ENCODE data around the gene PRMT6. TPM values are rescaled to one million over a fixed set of nuclear protein-coding genes. Genes with fewer than 3 reads are reported as not detected.
"Not testable (repeated sequence)": the region's sequence is repeated elsewhere in the genome, so short reads cannot be mapped to it uniquely, and the experiment has no call there.

PRMT6 gene
- total and polyA plus RNA-seq, 3 experiments from 2014 or later, result 17.4 to 26.8 (median 24.1) TPM

GRCh38 chr1:107073493-107073892 is 17.0 kb downstream of the PRMT6 start:
- Histone ChIP-seq H3K27ac (ENCODE audit: low read depth, low read length) (no peak overlapping the region), H3K9me3 (ENCODE audit: low read length) (no peaks in the 10 kb centered on the region), H3K27me3 (ENCODE audit: insufficient read depth, low read length, poor library complexity, severe bottlenecking) (no peaks in the 10 kb centered on the region), H3K4me3 (ENCODE audit: low read length) (no peak overlapping the region), H3K36me3 (ENCODE audit: insufficient read depth, low read length) (no peaks in the 10 kb centered on the region), H3K4me1 (ENCODE audit: insufficient read depth, low read length) (no peaks in the 10 kb centered on the region)
- Mint-ChIP-seq H3K4me3 (no peak overlapping the region), H3K4me1 (no peaks in the 10 kb centered on the region), H3K27me3 (peaks cover 1 to 14% of the 10 kb centered on the region in 2 donors), H3K9me3 (no peaks in the 10 kb centered on the region), H3K36me3 (peaks cover 0 to 2% (median 0%) of the 10 kb centered on the region in 3 donors), H3K27ac (no peak overlapping the region)
- ChIA-PET POLR2A (no interaction called here), CTCF (no interaction called here)
- DNase-seq, result no peak

DNA sequence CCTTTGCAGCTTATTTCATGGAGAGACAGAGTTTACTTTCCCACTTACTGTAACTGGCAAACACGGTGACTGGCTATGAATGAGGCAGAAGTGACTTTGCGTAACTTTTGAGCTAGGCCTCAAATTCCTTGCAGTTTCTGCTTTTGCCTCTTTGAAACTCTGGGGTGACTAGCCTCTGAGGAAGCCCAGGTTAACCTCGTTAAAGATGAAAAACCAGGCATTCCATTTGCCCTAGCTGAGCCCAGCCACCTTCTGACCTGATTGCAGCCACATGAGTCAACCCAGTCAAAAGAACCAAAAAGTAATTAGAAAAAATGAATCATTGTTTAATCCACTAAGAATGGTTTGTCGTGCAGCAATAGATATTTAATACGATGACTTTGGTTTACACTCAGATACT is 20.4 kb downstream of the PRMT6 start:
- Histone ChIP-seq H3K9me3 (ENCODE audit: low read length) (no peaks in the 10 kb centered on the region), H3K4me3 (ENCODE audit: low read length) (no peak overlapping the region), H3K27ac (ENCODE audit: low read depth, low read length) (no peak overlapping the region), H3K36me3 (ENCODE audit: insufficient read depth, low read length) (no peaks in the 10 kb centered on the region), H3K4me1 (ENCODE audit: insufficient read depth, low read length) (no peaks in the 10 kb centered on the region), H3K27me3 (ENCODE audit: insufficient read depth, low read length, poor library complexity, severe bottlenecking) (no peaks in the 10 kb centered on the region)
- no peaks in the 10 kb centered on the region for H3K36me3 Mint-ChIP-seq
- no peaks in the 10 kb centered on the region for H3K9me3 Mint-ChIP-seq
- no peak overlapping the region for H3K27ac Mint-ChIP-seq
- peaks cover 3 to 15% of the 10 kb centered on the region in 2 donors for H3K27me3 Mint-ChIP-seq
- ChIA-PET POLR2A (no interaction called here), CTCF (no interaction called here)
- H3K4me1 Mint-ChIP-seq, result no peaks in the 10 kb centered on the region
- H3K4me3 Mint-ChIP-seq, result no peak overlapping the region
- DNase-seq, result no peak

DNA sequence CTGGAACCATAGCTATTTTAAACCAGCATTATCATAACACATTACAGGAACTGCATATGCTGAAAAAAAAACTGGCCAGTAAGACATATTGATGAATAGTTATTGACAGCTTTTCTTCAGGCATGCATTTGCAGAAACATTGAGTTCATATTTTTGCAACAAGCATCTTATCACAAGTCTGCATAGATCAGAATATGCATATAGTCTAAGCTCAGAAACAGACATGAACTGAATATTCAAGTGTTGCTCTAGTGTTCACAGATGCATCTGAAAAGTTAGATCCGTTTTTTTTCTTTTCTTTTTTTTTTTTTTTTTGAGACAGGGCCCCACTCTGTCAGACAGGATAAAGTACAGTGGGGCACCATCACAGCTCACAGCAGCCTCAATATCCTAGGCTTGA is 22.8 kb downstream of the PRMT6 start:
- peaks cover 5 to 17% of the 10 kb centered on the region in 2 donors for H3K27me3 Mint-ChIP-seq

DNA sequence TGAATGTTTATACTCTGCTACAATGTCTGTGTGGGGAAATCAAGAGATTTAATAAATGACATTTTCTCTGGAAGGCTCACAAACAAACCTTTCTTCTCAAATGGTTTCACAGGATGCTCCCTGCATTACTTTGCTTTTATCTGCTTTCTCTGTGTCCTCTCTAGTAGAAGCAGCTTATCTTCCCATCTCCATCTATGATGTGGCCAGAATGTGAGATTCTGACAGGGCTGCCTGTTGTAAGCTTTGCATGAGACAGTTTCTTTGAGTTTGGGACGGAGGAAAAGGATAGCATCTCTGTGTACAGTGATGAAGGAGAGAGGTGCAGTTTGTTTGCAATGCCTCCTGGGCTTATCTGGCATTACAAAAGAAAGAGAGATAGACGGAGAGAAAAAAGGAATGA is 24.6 kb downstream of the PRMT6 start:
- Mint-ChIP-seq H3K27me3 (peaks cover 5 to 17% of the 10 kb centered on the region in 2 donors), H3K4me3 (no peak overlapping the region), H3K9me3 (peaks cover 9 to 21% (median 17%) of the 10 kb centered on the region in 5 donors), H3K36me3 (no peaks in the 10 kb centered on the region), H3K27ac (no peak overlapping the region), H3K4me1 (no peaks in the 10 kb centered on the region)
- H3K4me3 ChIP-seq (ENCODE audit: low read length), result no peak overlapping the region
- DNase-seq, result no peak
- ChIA-PET POLR2A (no interaction called here), CTCF (no interaction called here)
- H3K4me1 ChIP-seq (ENCODE audit: insufficient read depth, low read length), result no peaks in the 10 kb centered on the region
- H3K27ac ChIP-seq (ENCODE audit: low read depth, low read length), result no peak overlapping the region
- no peaks in the 10 kb centered on the region for H3K9me3 ChIP-seq (ENCODE audit: low read length)
- no peaks in the 10 kb centered on the region for H3K36me3 ChIP-seq (ENCODE audit: insufficient read depth, low read length)
- no peaks in the 10 kb centered on the region for H3K27me3 ChIP-seq (ENCODE audit: insufficient read depth, low read length, poor library complexity, severe bottlenecking)

More for the DNA sequence above, 22.8 kb downstream of the PRMT6 start:
- CTCF ChIA-PET, result no interaction called here
- H3K27me3 ChIP-seq (ENCODE audit: insufficient read depth, low read length, poor library complexity, severe bottlenecking), result no peaks in the 10 kb centered on the region
- H3K27ac ChIP-seq (ENCODE audit: low read depth, low read length), result no peak overlapping the region
- POLR2A ChIA-PET, result no interaction called here
- H3K4me1 ChIP-seq (ENCODE audit: insufficient read depth, low read length), result no peaks in the 10 kb centered on the region
- H3K4me3 Mint-ChIP-seq, result no peak overlapping the region
- peaks cover 5 to 6% (median 5%) of the 10 kb centered on the region in 5 donors for H3K9me3 Mint-ChIP-seq
- no peak for DNase-seq
- no peaks in the 10 kb centered on the region for H3K36me3 Mint-ChIP-seq
- H3K9me3 ChIP-seq (ENCODE audit: low read length), result no peaks in the 10 kb centered on the region
- H3K36me3 ChIP-seq (ENCODE audit: insufficient read depth, low read length), result no peaks in the 10 kb centered on the region
- H3K4me3 ChIP-seq (ENCODE audit: low read length), result no peak overlapping the region
- no peak overlapping the region for H3K27ac Mint-ChIP-seq
- no peaks in the 10 kb centered on the region for H3K4me1 Mint-ChIP-seq

DNA sequence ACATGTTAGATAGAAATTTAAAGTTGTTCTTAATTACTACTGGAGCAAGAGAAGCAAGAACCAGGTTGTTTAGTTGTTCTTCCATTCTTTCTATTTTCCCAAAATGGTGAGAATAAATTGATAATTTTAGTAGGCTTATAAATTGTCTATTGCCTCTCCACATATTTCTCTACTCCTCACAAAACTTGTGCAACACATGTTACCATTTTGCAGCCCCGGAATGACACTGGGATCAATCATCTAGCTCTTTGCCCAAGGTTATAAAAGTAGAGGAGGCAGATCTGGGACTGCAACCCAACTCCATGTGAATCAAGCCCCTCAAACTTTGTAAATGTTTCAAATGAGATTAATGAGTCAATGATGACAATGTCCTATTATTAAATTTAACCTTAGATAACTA is 34.9 kb downstream of the PRMT6 start:
- Mint-ChIP-seq H3K9me3 (peaks cover 0 to 6% (median 4%) of the 10 kb centered on the region in 5 donors), H3K4me1 (no peaks in the 10 kb centered on the region), H3K4me3 (no peak overlapping the region), H3K36me3 (peaks cover 0 to 3% (median 0%) of the 10 kb centered on the region in 3 donors), H3K27me3 (peaks cover 1 to 38% of the 10 kb centered on the region in 2 donors), H3K27ac (no peak overlapping the region)
- Histone ChIP-seq H3K36me3 (ENCODE audit: insufficient read depth, low read length) (no peaks in the 10 kb centered on the region), H3K27me3 (ENCODE audit: insufficient read depth, low read length, poor library complexity, severe bottlenecking) (no peaks in the 10 kb centered on the region), H3K9me3 (ENCODE audit: low read length) (no peaks in the 10 kb centered on the region), H3K27ac (ENCODE audit: low read depth, low read length) (no peak overlapping the region), H3K4me3 (ENCODE audit: low read length) (no peak overlapping the region), H3K4me1 (ENCODE audit: insufficient read depth, low read length) (no peaks in the 10 kb centered on the region)
- ChIA-PET CTCF (no interaction called here), POLR2A (no interaction called here)
- DNase-seq, result no peak

DNA sequence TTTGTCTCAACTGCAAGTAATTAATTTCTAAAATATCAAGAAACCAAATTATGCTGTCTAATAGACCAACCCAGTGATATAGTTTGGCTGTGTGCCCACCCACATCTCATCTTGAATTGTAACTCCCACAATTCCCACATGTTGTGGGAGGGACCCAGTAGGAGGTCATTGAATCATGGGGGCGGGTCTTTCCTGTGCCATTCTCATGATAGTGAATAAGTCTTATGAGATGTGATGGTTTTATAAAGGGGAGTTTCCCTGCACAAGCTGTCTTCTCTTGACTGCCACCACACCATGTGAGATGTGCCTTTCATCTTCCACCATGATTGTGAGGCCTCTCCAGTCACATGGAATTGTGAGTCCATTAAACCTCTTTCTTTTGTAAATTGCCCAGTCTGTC is 36.9 kb downstream of the PRMT6 start:
- H3K9me3 Mint-ChIP-seq; H3K4me3 Mint-ChIP-seq; CTCF ChIA-PET; H3K27ac ChIP-seq (ENCODE audit: low read depth, low read length); H3K9me3 ChIP-seq (ENCODE audit: low read length); H3K36me3 ChIP-seq (ENCODE audit: insufficient read depth, low read length); H3K27me3 ChIP-seq (ENCODE audit: insufficient read depth, low read length, poor library complexity, severe bottlenecking); H3K27ac Mint-ChIP-seq; POLR2A ChIA-PET; H3K4me1 ChIP-seq (ENCODE audit: insufficient read depth, low read length); H3K4me1 Mint-ChIP-seq; H3K36me3 Mint-ChIP-seq; DNase-seq; H3K4me3 ChIP-seq (ENCODE audit: low read length): not testable (repeated sequence)
- H3K27me3 Mint-ChIP-seq, result peaks cover 1 to 39% of the 10 kb centered on the region in 2 donors

DNA sequence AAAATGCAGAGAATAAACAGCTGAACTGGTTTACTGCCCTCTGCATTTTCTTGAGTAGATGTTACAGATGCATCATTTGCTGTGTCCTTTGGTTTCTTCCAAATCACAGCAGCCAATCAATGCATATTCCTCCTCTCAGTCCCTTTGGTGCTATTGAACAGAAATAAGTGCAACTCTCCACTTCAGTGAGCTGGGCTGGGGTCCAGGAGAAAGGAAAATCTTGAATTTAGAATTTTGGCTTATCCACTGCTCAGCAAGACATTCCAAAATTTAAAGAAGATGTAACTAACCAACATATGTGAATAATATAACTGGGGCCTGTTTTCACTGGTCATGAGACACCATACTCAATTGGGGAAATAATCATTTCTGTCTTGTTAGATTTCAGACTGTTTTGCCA is 39.2 kb downstream of the PRMT6 start:
- ChIA-PET CTCF (no interaction called here), POLR2A (no interaction called here)
- H3K27me3 ChIP-seq (ENCODE audit: insufficient read depth, low read length, poor library complexity, severe bottlenecking), result no peaks in the 10 kb centered on the region
- Mint-ChIP-seq H3K36me3 (peaks cover 0 to 3% (median 0%) of the 10 kb centered on the region in 3 donors), H3K4me1 (no peaks in the 10 kb centered on the region), H3K27ac (no peak overlapping the region), H3K4me3 (no peak overlapping the region), H3K9me3 (peaks cover 0 to 2% (median 0%) of the 10 kb centered on the region in 5 donors), H3K27me3 (peaks cover 5 to 39% of the 10 kb centered on the region in 2 donors)
- H3K4me3 ChIP-seq (ENCODE audit: low read length), result no peak overlapping the region
- no peak overlapping the region for H3K27ac ChIP-seq (ENCODE audit: low read depth, low read length)
- no peak for DNase-seq
- no peaks in the 10 kb centered on the region for H3K4me1 ChIP-seq (ENCODE audit: insufficient read depth, low read length)
- H3K36me3 ChIP-seq (ENCODE audit: insufficient read depth, low read length), result no peaks in the 10 kb centered on the region
- H3K9me3 ChIP-seq (ENCODE audit: low read length), result no peaks in the 10 kb centered on the region

GRCh38 chr1:107096690-107097089 is 40.2 kb downstream of the PRMT6 start:
- H3K4me1 Mint-ChIP-seq, result no peaks in the 10 kb centered on the region
- H3K4me3 Mint-ChIP-seq, result no peak overlapping the region
- Histone ChIP-seq H3K27me3 (ENCODE audit: insufficient read depth, low read length, poor library complexity, severe bottlenecking) (no peaks in the 10 kb centered on the region), H3K36me3 (ENCODE audit: insufficient read depth, low read length) (no peaks in the 10 kb centered on the region), H3K9me3 (ENCODE audit: low read length) (no peaks in the 10 kb centered on the region), H3K27ac (ENCODE audit: low read depth, low read length) (no peak overlapping the region), H3K4me1 (ENCODE audit: insufficient read depth, low read length) (no peaks in the 10 kb centered on the region), H3K4me3 (ENCODE audit: low read length) (no peak overlapping the region)
- H3K27ac Mint-ChIP-seq, result no peak overlapping the region
- DNase-seq, result no peak
- CTCF ChIA-PET, result no interaction called here
- H3K9me3 Mint-ChIP-seq, result peaks cover 0 to 2% (median 0%) of the 10 kb centered on the region in 5 donors
- H3K36me3 Mint-ChIP-seq, result peaks cover 0 to 3% (median 0%) of the 10 kb centered on the region in 3 donors
- peaks cover 8 to 35% of the 10 kb centered on the region in 2 donors for H3K27me3 Mint-ChIP-seq
- POLR2A ChIA-PET, result no interaction called here

DNA sequence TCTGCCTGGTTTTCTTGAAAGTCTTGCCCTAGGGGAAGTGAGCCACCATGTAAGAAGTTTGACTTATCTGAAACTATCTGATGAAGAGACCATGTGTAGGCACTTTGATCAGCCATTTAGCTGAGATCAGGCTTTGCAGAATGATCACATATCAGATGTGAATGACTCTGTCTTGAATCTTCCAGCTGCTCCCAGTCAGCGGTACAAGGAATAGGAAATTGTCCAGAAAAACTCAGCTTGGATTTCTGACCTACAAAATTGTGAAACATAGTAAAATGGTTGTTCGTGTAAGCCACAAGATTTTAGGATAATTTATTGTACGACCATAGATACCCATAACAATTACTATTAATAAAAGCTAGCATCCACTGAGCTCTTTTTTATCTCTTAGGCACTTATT is 42.5 kb downstream of the PRMT6 start:
- H3K27me3 ChIP-seq (ENCODE audit: insufficient read depth, low read length, poor library complexity, severe bottlenecking), result no peaks in the 10 kb centered on the region
- no peaks in the 10 kb centered on the region for H3K4me1 ChIP-seq (ENCODE audit: insufficient read depth, low read length)
- no peaks in the 10 kb centered on the region for H3K36me3 ChIP-seq (ENCODE audit: insufficient read depth, low read length)
- no peaks in the 10 kb centered on the region for H3K4me1 Mint-ChIP-seq
- CTCF ChIA-PET, result no interaction called here
- H3K27me3 Mint-ChIP-seq, result peaks cover 7 to 24% of the 10 kb centered on the region in 2 donors
- no peak overlapping the region for H3K27ac ChIP-seq (ENCODE audit: low read depth, low read length)
- no peak overlapping the region for H3K27ac Mint-ChIP-seq
- no peak for DNase-seq
- no peaks in the 10 kb centered on the region for H3K9me3 ChIP-seq (ENCODE audit: low read length)
- H3K4me3 Mint-ChIP-seq, result no peak overlapping the region
- peaks cover 0 to 2% (median 0%) of the 10 kb centered on the region in 5 donors for H3K9me3 Mint-ChIP-seq
- H3K36me3 Mint-ChIP-seq, result peaks cover 0 to 3% (median 0%) of the 10 kb centered on the region in 3 donors
- POLR2A ChIA-PET, result no interaction called here
- H3K4me3 ChIP-seq (ENCODE audit: low read length), result no peak overlapping the region
